Body of pancreas (tissue), 4 donors: Measurements from ENCODE around the gene SEMA3D. TPM values are rescaled to one million over a fixed set of nuclear protein-coding genes. Genes with fewer than 3 reads are reported as not detected.
A peak's percentile ranks its signal among the peaks of the same experiment; 100 is the strongest.

Experiments used
- ATAC-seq: fragments of 150-250 bp; one replicate; pipeline ENCODE4 v1.9.1; 2016
- DNase-seq, 4 donors: peaks; one replicate each; pipeline ENCODE4 v3.0.0-alpha.2; 2019
- H3K27ac ChIP-seq, 4 donors: fragments of 200-600 bp; sonication (generic); 1 replicate in 3 of 4; 2 replicates in 1 of 4; pipeline versions ENCODE4 v1.5.1 to v1.6.1; 2016 to 2019; ENCODE audit warnings: mild to moderate bottlenecking in 1 of 4, mixed read lengths in 1 of 4, moderate library complexity in 1 of 4
- H3K27me3 ChIP-seq, 2 donors: fragments of 200-600 bp; sonication (generic); one replicate each; pipeline ENCODE4 v1.6.0; 2016; ENCODE audit warnings: mild to moderate bottlenecking in 1 of 2
- H3K36me3 ChIP-seq, 2 donors: fragments of 200-600 bp; sonication (generic); replicated peaks in 1 of 2; 2 replicates each; pipeline ENCODE4 v1.5.1; 2016; ENCODE audit warnings: low read depth in 2 of 2; ENCODE audit not compliant: insufficient read depth in 1 of 2
- H3K4me1 ChIP-seq: fragments of 200-600 bp; sonication (generic); one replicate; pipeline ENCODE4 v1.6.0; 2016
- H3K4me3 ChIP-seq, 2 donors: fragments of 200-600 bp; sonication (generic); 1 replicate in 1 of 2; 2 replicates in 1 of 2; pipeline ENCODE4 v1.5.1; 2016 to 2019
- H3K9me3 ChIP-seq, 3 donors: fragments of 200-600 bp; sonication (generic); 1 replicate in 2 of 3; 2 replicates in 1 of 3; pipeline ENCODE4 v1.5.1; 2016
- CTCF ChIP-seq, 7 experiments: fragments of 450-650 bp in 4 of 7; fragments of 200-600 bp in 3 of 7; sonication (generic) in 3 of 7; IDR thresholded peaks; one replicate each; pipeline ENCODE4 v1.5.1; 2016 to 2019; ENCODE audit warnings: antibody characterized with exemption in 7 of 7
- POLR2A ChIP-seq, 3 donors: fragments of 450-650 bp; IDR thresholded peaks; one replicate each; pipeline ENCODE4 v1.6.1; 2016; ENCODE audit warnings: antibody characterized with exemption in 3 of 3, mild to moderate bottlenecking in 2 of 3
- WGBS, 2 donors: methylation state at CpG; one replicate each; pipeline ENCODE4 v1.1.5; 2017; 5-methylcytosine and 5-hydroxymethylcytosine counted together
- intact Hi-C: fragments of 100-400 bp; cut with DNase I; formaldehyde crosslinking; loops from one replicate; pipeline ENCODE4 v1.15.1; 2023
- total RNA-seq, 2 donors: library from RNA; depleted of rRNA; stranded (reverse); fragments of >200 nt; gene quantifications; one replicate each; pipeline ENCODE4 v1.1.0, GENCODE V29; 2016

Gene SEMA3D
- total RNA-seq, 2 donors from 2014 or later, result 0.66 to 1.3 TPM

DNA sequence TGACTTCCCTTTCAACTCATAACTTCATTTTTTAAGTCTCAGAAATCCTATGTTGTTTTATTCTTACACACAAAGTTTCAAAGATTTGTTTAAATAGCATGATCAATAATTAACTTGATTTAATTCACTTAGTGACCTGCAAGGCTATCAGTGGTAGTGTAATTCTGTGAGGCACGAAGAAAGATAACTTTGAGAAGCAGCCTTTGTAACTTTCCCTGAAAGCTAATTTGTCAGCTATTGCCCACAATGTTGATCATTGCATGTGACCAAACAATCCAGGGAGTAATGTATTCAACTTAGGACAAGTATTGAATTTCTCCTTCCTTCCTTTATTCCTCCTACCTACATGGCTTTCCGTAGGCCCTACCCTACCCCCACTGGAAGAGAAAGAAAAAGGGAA lies 111.0 kb downstream of the SEMA3D start:
- Histone ChIP-seq H3K4me1 (no peaks in the 10 kb centered on the region), H3K36me3 (no peaks in the 10 kb centered on the region), H3K9me3 (no peaks in the 10 kb centered on the region), H3K27ac (no peak overlapping the region), H3K27me3 (no peaks in the 10 kb centered on the region), H3K4me3 (no peak overlapping the region)
- DNase-seq, result no peak
- peak; percentile 15 for ATAC-seq
- intact Hi-C loops, result no loop called here
- TF ChIP-seq POLR2A (IDR thresholded peaks at IDR 0.05), result no peak
- TF ChIP-seq CTCF (IDR thresholded peaks at IDR 0.05), result no peak
- 33 to 40% methylated on average over 2 of the region's 2 CpGs for WGBS, 2 donors

DNA sequence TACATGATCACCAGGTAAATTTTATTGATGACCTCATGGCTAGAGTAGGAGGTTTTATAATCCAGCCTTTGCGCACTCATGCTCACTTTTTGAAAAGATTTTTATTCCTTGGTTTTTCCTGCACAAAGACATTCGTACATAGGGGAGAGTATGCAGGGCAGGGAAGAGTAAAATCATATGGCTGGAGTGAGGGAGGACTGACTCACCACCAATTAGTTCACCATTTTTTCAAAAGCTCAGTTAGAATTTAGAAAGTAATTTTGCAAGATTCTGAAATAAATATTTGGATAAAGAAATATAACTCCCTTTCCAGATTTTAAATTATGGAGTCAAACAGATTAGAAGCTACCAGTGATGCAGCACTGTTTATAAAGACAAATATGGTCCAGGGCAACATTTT lies 111.9 kb downstream of the SEMA3D start:
- intact Hi-C loops, result no loop called here
- TF ChIP-seq CTCF (IDR thresholded peaks at IDR 0.05) (no peak), POLR2A (IDR thresholded peaks at IDR 0.05) (no peak)
- no peaks in the 10 kb centered on the region for H3K4me1 ChIP-seq
- H3K27me3 ChIP-seq, result no peaks in the 10 kb centered on the region
- no peak overlapping the region for H3K4me3 ChIP-seq
- DNase-seq (no peak), ATAC-seq (no peak)
- H3K27ac ChIP-seq, result no peak overlapping the region
- no peaks in the 10 kb centered on the region for H3K36me3 ChIP-seq
- WGBS, 2 donors, result 88 to 92% methylated on average over 2 of the region's 2 CpGs
- no peaks in the 10 kb centered on the region for H3K9me3 ChIP-seq

DNA sequence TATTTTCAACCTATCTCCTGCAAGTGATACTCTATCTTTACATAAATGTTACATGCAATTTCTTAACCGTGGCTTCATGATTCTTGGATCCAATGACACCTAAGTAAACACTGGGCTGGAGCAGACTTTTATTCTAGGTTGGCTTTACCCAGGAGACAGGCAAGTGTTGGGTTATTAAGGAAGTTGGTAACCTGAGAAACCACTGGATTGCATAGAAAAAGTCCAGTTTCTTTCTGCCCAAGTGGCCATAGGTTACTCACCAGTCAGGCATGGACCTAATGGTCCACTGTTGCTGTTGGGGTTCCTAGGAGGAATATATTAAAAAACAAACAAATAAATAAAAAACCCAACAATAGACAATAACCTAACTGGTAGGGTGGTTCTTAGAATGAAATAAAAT lies 112.8 kb downstream of the SEMA3D start:
- 31 to 47% methylated on average over 1 of the region's 1 CpG for WGBS, 2 donors
- intact Hi-C loops, result no loop called here
- Histone ChIP-seq H3K36me3 (no peaks in the 10 kb centered on the region), H3K9me3 (no peaks in the 10 kb centered on the region), H3K27me3 (no peaks in the 10 kb centered on the region), H3K27ac (no peak overlapping the region), H3K4me3 (no peak overlapping the region), H3K4me1 (no peaks in the 10 kb centered on the region)
- DNase-seq (no peak), ATAC-seq (no peak)
- TF ChIP-seq POLR2A (IDR thresholded peaks at IDR 0.05) (no peak), CTCF (IDR thresholded peaks at IDR 0.05) (no peak)

GRCh38 chr7:85070967-85071628 lies 115.8 kb downstream of the SEMA3D start:
- 77 to 91% methylated on average over 5 of the region's 5 CpGs for WGBS, 2 donors
- TF ChIP-seq POLR2A (IDR thresholded peaks at IDR 0.05) (no peak), CTCF (IDR thresholded peaks at IDR 0.05) (no peak)
- Histone ChIP-seq H3K4me3 (no peak overlapping the region), H3K27me3 (no peaks in the 10 kb centered on the region), H3K27ac (no peak overlapping the region), H3K36me3 (no peaks in the 10 kb centered on the region), H3K9me3 (no peaks in the 10 kb centered on the region), H3K4me1 (no peaks in the 10 kb centered on the region)
- DNase-seq, result no peak
- intact Hi-C loops, result no loop called here
- no peak for ATAC-seq

DNA sequence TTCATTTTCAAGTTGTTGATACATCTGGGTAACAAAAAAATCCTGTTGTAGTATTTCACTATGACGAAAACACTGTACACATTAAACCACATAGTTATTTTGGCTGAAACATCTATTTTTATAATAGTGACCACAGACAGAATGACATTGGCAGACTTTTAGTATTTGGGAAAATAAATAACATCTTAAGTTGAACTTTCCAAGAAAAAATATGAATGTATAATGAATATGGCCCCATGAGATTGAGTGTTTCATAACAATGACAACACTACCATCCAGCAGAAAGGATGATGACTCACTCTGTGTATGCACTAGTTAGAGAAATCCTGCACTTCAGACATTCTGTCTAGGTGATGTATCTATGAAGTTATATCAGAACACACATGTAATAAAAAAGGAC lies 118.1 kb downstream of the SEMA3D start:
- no peak overlapping the region for H3K27ac ChIP-seq
- H3K36me3 ChIP-seq, result no peaks in the 10 kb centered on the region
- DNase-seq, result no peak
- no peaks in the 10 kb centered on the region for H3K4me1 ChIP-seq
- no peaks in the 10 kb centered on the region for H3K9me3 ChIP-seq
- TF ChIP-seq CTCF (IDR thresholded peaks at IDR 0.05), result no peak
- TF ChIP-seq POLR2A (IDR thresholded peaks at IDR 0.05), result no peak
- ATAC-seq, result no peak
- H3K27me3 ChIP-seq, result no peaks in the 10 kb centered on the region
- intact Hi-C loops, result no loop called here
- H3K4me3 ChIP-seq, result no peak overlapping the region
- whole genome bisulfite sequencing, 2 donors, result 74 to 85% methylated on average over 1 of the region's 1 CpG
